Breast epithelium (tissue), 3 donors: Measurements from ENCODE around the gene PTPRG.

Experiments used
- POLR2A ChIP-seq: fragments of 450-650 bp; IDR thresholded peaks from one replicate; pipeline ENCODE4 v1.6.1; 2016; ENCODE audit warnings: antibody characterized with exemption, mild to moderate bottlenecking, moderate library complexity
- TF ChIP-seq, protein P1 (sequence below), 3 donors: fragments of 450-650 bp; IDR thresholded peaks; one replicate each; pipeline ENCODE4 v1.5.1; 2016 to 2017; ENCODE audit warnings: antibody characterized with exemption in 3 of 3, mild to moderate bottlenecking in 3 of 3, moderate library complexity in 3 of 3

- TF ChIP-seq, protein P1, sequence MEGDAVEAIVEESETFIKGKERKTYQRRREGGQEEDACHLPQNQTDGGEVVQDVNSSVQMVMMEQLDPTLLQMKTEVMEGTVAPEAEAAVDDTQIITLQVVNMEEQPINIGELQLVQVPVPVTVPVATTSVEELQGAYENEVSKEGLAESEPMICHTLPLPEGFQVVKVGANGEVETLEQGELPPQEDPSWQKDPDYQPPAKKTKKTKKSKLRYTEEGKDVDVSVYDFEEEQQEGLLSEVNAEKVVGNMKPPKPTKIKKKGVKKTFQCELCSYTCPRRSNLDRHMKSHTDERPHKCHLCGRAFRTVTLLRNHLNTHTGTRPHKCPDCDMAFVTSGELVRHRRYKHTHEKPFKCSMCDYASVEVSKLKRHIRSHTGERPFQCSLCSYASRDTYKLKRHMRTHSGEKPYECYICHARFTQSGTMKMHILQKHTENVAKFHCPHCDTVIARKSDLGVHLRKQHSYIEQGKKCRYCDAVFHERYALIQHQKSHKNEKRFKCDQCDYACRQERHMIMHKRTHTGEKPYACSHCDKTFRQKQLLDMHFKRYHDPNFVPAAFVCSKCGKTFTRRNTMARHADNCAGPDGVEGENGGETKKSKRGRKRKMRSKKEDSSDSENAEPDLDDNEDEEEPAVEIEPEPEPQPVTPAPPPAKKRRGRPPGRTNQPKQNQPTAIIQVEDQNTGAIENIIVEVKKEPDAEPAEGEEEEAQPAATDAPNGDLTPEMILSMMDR (IDR thresholded peaks at IDR 0.05), result no peak
- TF ChIP-seq POLR2A, result no peak
These were observed 25.5 kb upstream of the PTPRG start for GRCh38 chr3:61535826-61536225.
